HCT116 (cell line): Measurements from ENCODE around the gene DENND4B. TPM values are rescaled to one million over a fixed set of nuclear protein-coding genes. Genes with fewer than 3 reads are reported as not detected.

Experiments used
- ATAC-seq: fragments of 200-7000 bp; cut with Tn5 transposase; 2 replicates; pipeline ENCODE4 v1.9.1; 2020; ENCODE audit warnings: mild to moderate bottlenecking, moderate library complexity
- BruUV-seq: library from RNA; stranded (reverse); fragments of 400-500 nt; replicated peaks from 2 replicates; lab custom pipeline; 2021; lab: Mats Ljungman, UMichigan
- CTCF ChIA-PET: fragments of 300-600 bp; sonication (Branson Sonifier 250); formaldehyde crosslinking; loops from one replicate; lab custom pipeline; 2021; ENCODE audit warnings: antibody characterized with exemption; lab: Charles Lee
- POLR2A ChIA-PET: fragments of 300-600, 350-600 bp; sonication (Branson Sonifier 250); formaldehyde crosslinking; loops from one replicate; lab custom pipeline; 2021; ENCODE audit warnings: antibody characterized with exemption; lab: Charles Lee
- RAD21 ChIA-PET, 2 experiments: fragments of 300-600 bp; sonication (Branson Sonifier 250); formaldehyde crosslinking; loops; one replicate each; lab custom pipeline; 2023; ENCODE audit warnings: low total read pairs in 2 of 2; ENCODE audit not compliant: uncharacterized antibody in 2 of 2, unreplicated experiment in 2 of 2, low non-redundant PET in 1 of 2; lab: Charles Lee
- DNase-seq: peaks from one replicate; pipeline ENCODE4 v3.0.0-alpha.2; 2010; ENCODE audit warnings: low read depth, low spot score
- H2AFZ ChIP-seq: fragments of 200-600 bp; shearing (Covaris generic), sonication (generic); 2 replicates; pipeline ENCODE4 v1.6.1; 2017; ENCODE audit warnings: low read depth, mixed run types, mixed read lengths, antibody characterized with exemption, low read length; ENCODE audit not compliant: poor library complexity, severe bottlenecking
- H3K27ac ChIP-seq: 2 replicates; pipeline ENCODE4 v1.5.1; 2012; ENCODE audit warnings: low read depth, low read length
- H3K27me3 ChIP-seq: fragments of 200-600 bp; sonication (generic); 2 replicates; pipeline ENCODE4 v1.6.1; 2016; ENCODE audit warnings: mixed run types, low read length, mixed read lengths; ENCODE audit not compliant: insufficient read depth
- H3K36me3 ChIP-seq, 2 experiments: fragments of 200-500 bp in 1 of 2; fragments of 200-600 bp in 1 of 2; sonication (Bioruptor generic) in 1 of 2; sonication (generic) in 1 of 2; 2 replicates each; pipeline versions ENCODE4 v1.5.1 to v1.6.1; 2014 to 2016; ENCODE audit warnings: low read length in 2 of 2, inconsistent platforms in 1 of 2, mixed read lengths in 1 of 2, mixed run types in 1 of 2; ENCODE audit not compliant: insufficient read depth in 2 of 2, control insufficient read depth in 1 of 2
- H3K4me1 ChIP-seq, 2 experiments: fragments of 200-600 bp in 1 of 2; sonication (generic) in 1 of 2; 2 replicates each; pipeline versions ENCODE4 v1.5.1 to v1.6.1; 2012 to 2017; ENCODE audit warnings: low read length in 2 of 2, inconsistent platforms in 1 of 2, mild to moderate bottlenecking in 1 of 2, mixed read lengths in 1 of 2, mixed run types in 1 of 2, moderate library complexity in 1 of 2; ENCODE audit not compliant: insufficient read depth in 2 of 2, control insufficient read depth in 1 of 2
- H3K4me2 ChIP-seq: fragments of 200-600 bp; sonication (generic); 2 replicates; pipeline ENCODE4 v1.6.1; 2017; ENCODE audit warnings: mixed run types, low read length, mixed read lengths
- H3K4me3 ChIP-seq, 2 experiments: fragments of 200-600 bp in 1 of 2; sonication (generic) in 1 of 2; replicated peaks in 1 of 2; 2 replicates each; pipeline ENCODE4 v1.5.1; 2011 to 2016; ENCODE audit warnings: low read length in 2 of 2, control low read depth in 1 of 2, low read depth in 1 of 2, mild to moderate bottlenecking in 1 of 2, mixed read lengths in 1 of 2, mixed run types in 1 of 2
- H3K79me2 ChIP-seq: fragments of 200-600 bp; sonication (generic); 2 replicates; pipeline ENCODE4 v1.6.1; 2017; ENCODE audit warnings: mild to moderate bottlenecking, mixed run types, low read length, moderate library complexity, mixed read lengths; ENCODE audit not compliant: insufficient read depth
- H3K9ac ChIP-seq: fragments of 200-600 bp; sonication (generic); 2 replicates; pipeline ENCODE4 v1.6.1; 2016; ENCODE audit warnings: low read length, mixed read lengths
- H3K9me2 ChIP-seq: fragments of 200-600 bp; sonication (generic), shearing (Covaris generic); 2 replicates; pipeline ENCODE4 v1.6.1; 2017; ENCODE audit warnings: mixed run types, mild to moderate bottlenecking, moderate library complexity; ENCODE audit not compliant: insufficient read depth
- H3K9me3 ChIP-seq, 2 experiments: fragments of 200-500 bp in 1 of 2; fragments of 200-600 bp in 1 of 2; sonication (Bioruptor generic) in 1 of 2; sonication (generic) in 1 of 2; 2 replicates each; pipeline ENCODE4 v1.6.1; 2014 to 2017; ENCODE audit warnings: low read length in 2 of 2, mixed read lengths in 2 of 2, inconsistent platforms in 1 of 2, low read depth in 1 of 2, mild to moderate bottlenecking in 1 of 2, mixed run types in 1 of 2, moderate library complexity in 1 of 2; ENCODE audit not compliant: control insufficient read depth in 1 of 2, insufficient read depth in 1 of 2
- H4K20me1 ChIP-seq: fragments of 200-600 bp; sonication (generic), shearing (Covaris generic); 2 replicates; pipeline ENCODE4 v1.6.1; 2017; ENCODE audit warnings: mixed run types, mild to moderate bottlenecking, moderate library complexity; ENCODE audit not compliant: insufficient read depth
- CBX3 ChIP-seq: IDR thresholded peaks from 2 replicates; pipeline ENCODE4 v1.6.1; 2012; ENCODE audit warnings: low read depth
- CEBPB ChIP-seq: IDR thresholded peaks from 2 replicates; pipeline ENCODE4 v1.6.1; 2012; ENCODE audit warnings: low read depth
- EGR1 ChIP-seq: IDR thresholded peaks from 2 replicates; pipeline ENCODE4 v1.6.1; 2012; ENCODE audit warnings: low read depth
- EZH2 ChIP-seq: fragments of 200-600 bp; sonication (generic); IDR thresholded peaks from 2 replicates; pipeline ENCODE4 v1.6.1; 2017; ENCODE audit warnings: antibody characterized with exemption, mixed run types
- EZH2phosphoT487 ChIP-seq: fragments of 200-600 bp; IDR thresholded peaks from 2 replicates; pipeline ENCODE4 v1.6.1; 2018; ENCODE audit warnings: antibody characterized with exemption, borderline replicate concordance
- JUND ChIP-seq: IDR thresholded peaks from 2 replicates; pipeline ENCODE4 v1.6.1; 2012
- MAX ChIP-seq: IDR thresholded peaks from 2 replicates; pipeline ENCODE4 v1.6.1; 2012
- POLR2A ChIP-seq: IDR thresholded peaks from 2 replicates; pipeline ENCODE4 v1.7.0; 2011; ENCODE audit warnings: borderline replicate concordance; ENCODE audit not compliant: insufficient read depth, insufficient read length; ENCODE audit errors: extremely low read depth
- SIN3A ChIP-seq: IDR thresholded peaks from 2 replicates; pipeline ENCODE4 v1.6.1; 2012; ENCODE audit warnings: low read depth
- SP1 ChIP-seq: IDR thresholded peaks from 2 replicates; pipeline ENCODE4 v1.6.1; 2012; ENCODE audit warnings: low read depth
- SRF ChIP-seq: IDR thresholded peaks from 2 replicates; pipeline ENCODE4 v1.6.1; 2012; ENCODE audit warnings: low read depth
- YY1 ChIP-seq: IDR thresholded peaks from 2 replicates; pipeline ENCODE4 v1.6.1; 2011; ENCODE audit warnings: low read length, low read depth, moderate library complexity, mild to moderate bottlenecking; ENCODE audit not compliant: insufficient replicate concordance; ENCODE audit errors: extremely low read depth
- intact Hi-C: fragments of 100-400 bp; cut with micrococcal nuclease; formaldehyde crosslinking; loops from 2 replicates; pipeline ENCODE4 v1.10.0; 2022
- total RNA-seq: library from RNA; stranded (reverse); gene quantifications from one replicate; pipeline ENCODE4 v1.2.1, GENCODE V29; 2021; ENCODE audit not compliant: unreplicated experiment
- TF ChIP-seq, protein P1 (sequence below): IDR thresholded peaks from 2 replicates; pipeline ENCODE4 v1.6.1; 2011; ENCODE audit warnings: mild to moderate bottlenecking, low read length, moderate library complexity; ENCODE audit not compliant: insufficient replicate concordance; ENCODE audit errors: extremely low read depth

Gene DENND4B
- total RNA-seq, 1 experiment from 2014 or later, result 70.8 TPM

GRCh38 chr1:153958961-153959260, 12.4 kb upstream of the DENND4B start:
- no peaks in the 10 kb centered on the region for H3K27me3 ChIP-seq
- BruUV-seq, result no TSS peak

More at GRCh38 chr1:153958961-153959260, 12.4 kb upstream of the DENND4B start:
- peaks cover 5 to 13% of the 10 kb centered on the region in 2 experiments; a peak in 2 of 4 replicates for H3K36me3 ChIP-seq
- TF ChIP-seq CBX3, result no peak
- no peak for TF ChIP-seq SP1
- no peak for TF ChIP-seq CEBPB
- no peak for TF ChIP-seq POLR2A
- TF ChIP-seq EGR1, result no peak
- TF ChIP-seq SIN3A, result no peak
- no peak for TF ChIP-seq JUND
- no peak for TF ChIP-seq MAX
- no peak for TF ChIP-seq YY1
- TF ChIP-seq EZH2phosphoT487, result no peak
- no peak for TF ChIP-seq EZH2
- TF ChIP-seq, protein P1, sequence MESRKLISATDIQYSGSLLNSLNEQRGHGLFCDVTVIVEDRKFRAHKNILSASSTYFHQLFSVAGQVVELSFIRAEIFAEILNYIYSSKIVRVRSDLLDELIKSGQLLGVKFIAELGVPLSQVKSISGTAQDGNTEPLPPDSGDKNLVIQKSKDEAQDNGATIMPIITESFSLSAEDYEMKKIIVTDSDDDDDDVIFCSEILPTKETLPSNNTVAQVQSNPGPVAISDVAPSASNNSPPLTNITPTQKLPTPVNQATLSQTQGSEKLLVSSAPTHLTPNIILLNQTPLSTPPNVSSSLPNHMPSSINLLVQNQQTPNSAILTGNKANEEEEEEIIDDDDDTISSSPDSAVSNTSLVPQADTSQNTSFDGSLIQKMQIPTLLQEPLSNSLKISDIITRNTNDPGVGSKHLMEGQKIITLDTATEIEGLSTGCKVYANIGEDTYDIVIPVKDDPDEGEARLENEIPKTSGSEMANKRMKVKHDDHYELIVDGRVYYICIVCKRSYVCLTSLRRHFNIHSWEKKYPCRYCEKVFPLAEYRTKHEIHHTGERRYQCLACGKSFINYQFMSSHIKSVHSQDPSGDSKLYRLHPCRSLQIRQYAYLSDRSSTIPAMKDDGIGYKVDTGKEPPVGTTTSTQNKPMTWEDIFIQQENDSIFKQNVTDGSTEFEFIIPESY, result no peak
- TF ChIP-seq SRF, result no peak
- intact Hi-C loops, result no loop called here
- ATAC-seq, result no peak
- peaks cover 67% of the 10 kb centered on the region for H3K79me2 ChIP-seq
- H2AFZ ChIP-seq, result no peak overlapping the region
- peak overlapping the region; percentile 94 for H3K27ac ChIP-seq
- no peaks in the 10 kb centered on the region for H3K9me3 ChIP-seq
- H3K4me3 ChIP-seq, result peak overlapping the region; percentile 26 to 88
- peak overlapping the region; percentile 15; the same call in 1 of the 2 replicates for H3K9ac ChIP-seq
- no peaks in the 10 kb centered on the region for H4K20me1 ChIP-seq
- no peak for DNase-seq
- H3K9me2 ChIP-seq, result no peaks in the 10 kb centered on the region
- H3K4me1 ChIP-seq, result peaks cover 12 to 36% of the 10 kb centered on the region in 2 experiments; a peak in 3 of 4 replicates
- POLR2A ChIA-PET, result interaction anchor here (1.0 to 2.7 kb wide), 3 partner anchors 8 to 32 kb away, joined by 3 to 7 read pairs (median 5); partner anchors contain the start of genes CREB3L4, JTB and RPS27
- H3K4me2 ChIP-seq, result peak overlapping the region; percentile 87
- CTCF ChIA-PET, result interaction anchor here (1.3 to 1.5 kb wide), 2 partner anchors 9 to 12 kb away, joined by 4 to 7 read pairs; partner anchors contain the start of genes CREB3L4 and DENND4B
- RAD21 ChIA-PET, result interaction anchor here in 1 of 2 experiments (0.6 kb wide), 1 partner anchor 8 kb away, joined by 3 read pairs; the partner anchor contains the start of gene CREB3L4
